A204.1 (cell line): ENCODE measurements around the gene FSTL4.

Experiments
- FAIRE-seq: peaks from 2 replicates; lab custom pipeline; 2012; peaks lifted over from hg19 to GRCh38; lab: Jason Lieb, UNC

Gene FSTL4

GRCh38 chr5:133319905-133320520 is 292.3 kb downstream of the FSTL4 start:
- FAIRE-seq = no peak

GRCh38 chr5:133319244-133319643 is 293.1 kb downstream of the FSTL4 start:
- FAIRE-seq = no peak

- no peak for FAIRE-seq
Measured at GRCh38 chr5:133317558-133317957, 294.8 kb downstream of the FSTL4 start.

GRCh38 chr5:133316346-133317343 is 295.7 kb downstream of the FSTL4 start:
- no peak for FAIRE-seq

- FAIRE-seq = no peak
Measured at GRCh38 chr5:133314086-133314485, 298.3 kb downstream of the FSTL4 start.

- FAIRE-seq = no peak
Measured at GRCh38 chr5:133311176-133311575, 301.2 kb downstream of the FSTL4 start.

- no peak for FAIRE-seq
Measured at GRCh38 chr5:133309984-133310621, 302.2 kb downstream of the FSTL4 start.

GRCh38 chr5:133309166-133309795 is 303.1 kb downstream of the FSTL4 start:
- no peak for FAIRE-seq

GRCh38 chr5:133307275-133307674 is 305.1 kb downstream of the FSTL4 start:
- FAIRE-seq = no peak

- FAIRE-seq = no peak
Measured at GRCh38 chr5:133304707-133305216, 307.6 kb downstream of the FSTL4 start.

GRCh38 chr5:133304178-133304577 is 308.2 kb downstream of the FSTL4 start:
- FAIRE-seq = no peak

- FAIRE-seq = no peak
Measured at GRCh38 chr5:133303298-133303697, 309.0 kb downstream of the FSTL4 start.

- no peak for FAIRE-seq
Measured at GRCh38 chr5:133299728-133300127, 312.6 kb downstream of the FSTL4 start.

GRCh38 chr5:133299021-133299420 is 313.3 kb downstream of the FSTL4 start:
- FAIRE-seq = no peak

GRCh38 chr5:133298447-133298846 is 313.9 kb downstream of the FSTL4 start:
- FAIRE-seq = no peak

- no peak for FAIRE-seq
Measured at GRCh38 chr5:133297293-133297692, 315.0 kb downstream of the FSTL4 start.

- no peak for FAIRE-seq
Measured at GRCh38 chr5:133296624-133297023, 315.7 kb downstream of the FSTL4 start.

GRCh38 chr5:133295520-133295919 is 316.8 kb downstream of the FSTL4 start:
- FAIRE-seq = no peak

GRCh38 chr5:133294380-133294779 is 318.0 kb downstream of the FSTL4 start:
- FAIRE-seq = no peak

- no peak for FAIRE-seq
Measured at GRCh38 chr5:133293960-133294359, 318.4 kb downstream of the FSTL4 start.

GRCh38 chr5:133292300-133292699 is 320.0 kb downstream of the FSTL4 start:
- no peak for FAIRE-seq

- FAIRE-seq = no peak
Measured at GRCh38 chr5:133291524-133291923, 320.8 kb downstream of the FSTL4 start.
